GM18909 (cell line): ENCODE data around the gene JARID2.

ENCODE experiments used
- ATAC-seq: cut with Tn5 transposase; IDR thresholded peaks from one replicate; pipeline ENCODE4 v1.9.1; 2021; ENCODE audit warnings: mild to moderate bottlenecking; ENCODE audit not compliant: unreplicated experiment, poor library complexity

JARID2 gene

DNA sequence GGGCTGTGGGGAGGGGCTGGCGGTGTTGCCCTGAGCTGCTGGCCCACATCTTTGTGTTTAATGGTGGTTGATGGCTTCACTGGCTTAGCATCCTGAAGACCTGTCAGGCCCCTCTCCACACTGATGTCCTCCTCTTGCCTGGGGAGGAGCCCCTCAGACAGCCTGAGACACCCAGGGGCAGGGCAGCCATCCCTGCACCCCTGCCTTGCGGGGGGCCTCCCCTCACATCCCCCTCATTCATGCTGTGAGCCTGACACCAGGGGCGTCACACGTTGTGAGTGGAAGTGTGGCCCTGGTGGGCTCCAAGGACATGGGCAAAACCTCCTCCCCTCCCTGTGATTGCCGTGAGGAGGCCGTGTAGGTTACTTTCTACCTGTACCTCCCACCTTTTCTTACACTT is 264.3 kb downstream of the JARID2 start:
- no peak for ATAC-seq

DNA sequence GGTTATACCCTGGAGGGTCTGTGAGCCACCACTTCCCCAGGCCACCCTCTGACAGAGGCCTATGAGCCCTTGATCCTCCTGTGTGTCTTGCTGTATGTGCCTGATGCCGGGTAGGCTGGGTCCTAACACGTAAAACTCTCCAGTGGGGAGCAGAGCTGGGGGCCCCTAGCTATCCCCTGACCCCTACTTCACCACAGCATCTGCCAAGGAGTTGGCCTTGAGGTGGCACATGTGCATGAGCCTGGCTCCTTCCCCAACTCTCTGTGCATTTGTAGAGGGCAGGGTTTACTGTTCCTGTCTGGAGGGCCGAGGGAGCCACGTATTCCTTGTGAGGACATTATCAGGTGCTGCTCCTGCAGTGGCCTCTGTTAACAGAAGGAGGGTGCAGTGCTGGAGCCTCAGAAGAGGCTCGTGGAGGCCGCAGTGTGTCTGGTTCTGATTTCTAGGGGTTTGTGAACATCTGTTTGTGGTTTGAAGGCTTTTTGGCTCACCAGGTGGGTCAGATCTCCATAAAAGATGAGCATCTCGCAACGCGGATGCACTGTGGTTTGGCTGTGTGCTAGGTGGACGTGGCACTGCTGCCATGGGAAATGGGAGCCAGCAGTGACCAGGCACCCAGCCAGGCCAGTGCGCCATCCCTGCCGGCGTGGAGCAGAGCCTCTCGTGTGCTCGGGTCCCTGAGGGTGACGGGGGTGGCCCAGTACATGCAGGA is 264.8 kb downstream of the JARID2 start:
- ATAC-seq: no peak

DNA sequence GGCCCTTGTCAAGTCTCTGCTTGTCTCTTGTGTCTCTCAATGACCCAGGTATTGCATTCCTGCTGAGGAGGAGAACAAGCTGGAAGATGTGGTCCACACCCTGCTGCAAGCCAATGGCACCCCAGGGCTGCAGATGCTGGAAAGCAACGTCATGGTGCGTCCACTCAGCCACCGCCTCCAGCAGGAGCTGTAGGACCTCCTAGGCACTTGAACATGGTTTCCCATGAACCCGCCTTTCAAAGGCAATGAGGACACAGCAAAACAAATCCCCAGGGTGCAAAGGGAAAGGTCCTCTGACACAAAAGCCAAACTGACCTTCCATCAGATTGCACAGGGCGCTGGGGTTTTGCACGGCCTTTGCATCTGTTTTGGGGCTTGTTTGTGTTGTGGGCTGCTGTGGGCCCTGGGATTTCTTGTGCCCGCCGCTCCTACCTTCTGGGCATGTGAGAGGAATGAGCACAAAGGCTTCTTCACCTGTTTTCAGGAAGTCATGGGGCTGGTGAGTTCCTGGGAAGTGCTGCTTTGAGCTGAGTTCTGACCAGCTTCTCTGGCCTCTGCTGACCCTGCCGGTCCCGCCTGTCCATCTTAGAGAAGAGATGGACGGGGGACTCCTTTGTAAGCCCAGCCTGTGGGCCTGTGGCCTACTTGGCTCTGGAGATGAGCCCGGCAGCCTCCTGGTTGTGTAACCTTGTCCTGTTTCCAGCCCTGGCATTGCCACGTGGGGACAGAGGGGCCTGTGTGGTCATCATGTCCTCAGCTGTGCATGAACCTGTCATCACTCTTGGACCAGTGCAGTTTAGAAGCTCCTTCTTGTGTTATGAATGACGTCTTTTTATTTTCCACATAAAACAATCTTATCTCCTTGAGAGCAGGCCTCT is 265.6 kb downstream of the JARID2 start:
- no peak for ATAC-seq

DNA sequence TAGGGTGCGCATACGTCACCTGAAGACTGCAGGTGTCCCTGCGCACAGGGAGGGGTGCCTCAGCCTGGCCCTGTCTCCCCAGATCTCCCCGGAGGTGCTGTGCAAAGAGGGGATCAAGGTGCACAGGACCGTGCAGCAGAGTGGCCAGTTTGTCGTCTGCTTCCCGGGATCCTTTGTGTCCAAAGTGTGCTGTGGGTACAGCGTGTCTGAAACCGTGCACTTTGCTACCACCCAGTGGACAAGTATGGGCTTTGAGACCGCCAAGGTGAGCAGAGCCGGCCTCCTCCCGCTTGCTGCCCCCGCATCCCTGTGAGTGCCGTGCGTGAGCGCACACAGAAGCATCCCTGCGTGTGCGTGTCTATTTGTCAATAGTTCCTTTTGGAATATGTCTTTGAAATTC is 266.3 kb downstream of the JARID2 start:
- ATAC-seq: no peak

DNA sequence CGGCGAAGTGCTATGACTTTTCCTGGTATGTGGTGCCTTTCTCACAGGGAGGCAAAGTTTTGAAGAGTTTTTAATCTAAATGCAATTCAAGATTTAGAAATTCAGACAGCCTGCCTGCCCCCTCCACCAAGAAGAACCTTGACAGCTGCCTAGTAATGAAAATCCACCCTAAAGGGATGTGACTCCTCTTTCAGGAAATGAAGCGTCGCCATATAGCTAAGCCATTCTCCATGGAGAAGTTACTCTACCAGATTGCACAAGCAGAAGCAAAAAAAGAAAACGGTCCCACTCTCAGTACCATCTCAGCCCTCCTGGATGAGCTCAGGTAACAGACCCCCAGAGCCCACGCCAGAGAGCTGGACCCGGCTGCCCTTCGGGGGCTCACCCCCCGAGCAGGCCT is 266.9 kb downstream of the JARID2 start:
- ATAC-seq: no peak

DNA sequence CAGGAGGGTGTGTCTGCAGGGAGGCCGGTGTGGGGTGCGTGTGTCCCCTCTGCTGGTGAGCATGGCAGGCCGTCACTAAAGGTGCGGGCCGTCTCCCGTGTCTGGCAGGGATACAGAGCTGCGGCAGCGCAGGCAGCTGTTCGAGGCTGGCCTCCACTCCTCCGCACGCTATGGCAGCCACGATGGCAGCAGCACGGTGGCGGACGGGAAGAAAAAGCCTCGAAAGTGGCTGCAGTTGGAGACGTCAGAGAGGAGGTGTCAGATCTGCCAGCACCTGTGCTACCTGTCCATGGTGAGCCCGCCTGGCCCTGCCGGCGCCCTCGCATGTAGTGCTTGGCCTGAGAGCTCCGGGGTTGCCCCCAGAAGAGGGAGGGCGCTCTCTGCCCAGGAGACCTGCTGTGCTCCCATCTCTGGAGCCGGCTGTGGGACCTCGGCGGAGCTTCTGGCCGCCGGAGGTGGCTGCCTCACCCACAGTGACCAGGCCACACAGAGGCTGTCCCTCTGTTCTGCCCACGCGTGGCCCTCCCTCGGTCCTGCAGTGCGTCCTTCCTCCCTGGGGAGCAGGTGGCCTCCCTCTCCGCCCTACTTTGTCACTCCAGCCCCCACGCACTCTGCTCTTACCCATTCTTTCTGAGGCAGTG is 267.4 kb downstream of the JARID2 start:
- no peak for ATAC-seq

DNA sequence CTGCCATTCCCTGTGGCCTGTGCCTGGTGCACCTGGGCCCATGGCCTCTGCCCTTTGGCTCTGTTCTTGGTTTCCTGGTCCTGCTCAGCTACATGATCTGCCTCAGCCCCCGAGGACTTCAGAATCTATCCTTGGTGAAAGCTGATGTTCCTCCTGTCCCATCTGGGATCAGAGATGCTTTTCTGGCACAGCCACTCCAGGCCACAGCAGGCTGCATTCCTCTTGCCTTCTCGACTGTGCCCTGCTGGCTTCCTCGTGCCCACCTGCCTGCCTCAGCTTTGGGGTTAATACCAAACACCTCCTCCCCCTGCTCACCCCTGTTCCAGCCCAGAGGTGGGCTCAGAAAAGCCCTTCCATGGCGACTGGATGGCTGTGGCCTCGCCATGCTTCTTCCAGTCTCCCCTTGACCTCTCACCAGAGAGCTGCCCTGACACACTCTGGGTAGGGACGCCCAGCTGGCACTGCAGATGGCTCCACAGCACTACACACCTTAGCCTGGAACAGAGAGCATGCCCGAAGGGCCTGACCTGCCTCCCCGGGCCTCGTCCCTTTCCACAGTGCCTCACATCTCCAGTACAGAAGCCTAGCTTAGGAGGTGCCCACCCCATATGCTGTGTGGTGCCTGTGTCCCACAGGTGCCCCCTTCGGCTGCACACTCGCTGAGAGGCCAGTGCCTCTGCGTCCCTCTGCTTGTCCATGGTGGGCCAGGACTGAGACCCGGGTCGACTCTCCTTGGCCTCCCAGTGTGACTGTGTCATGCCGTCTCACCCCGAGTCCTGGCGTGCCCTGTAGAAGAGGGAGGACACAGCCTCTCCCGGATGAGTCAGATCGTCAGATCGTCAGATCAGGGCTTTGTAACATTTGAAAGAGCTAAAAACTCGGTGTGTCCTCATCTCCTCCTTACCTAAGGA is 268.2 kb downstream of the JARID2 start:
- ATAC-seq: no peak

DNA sequence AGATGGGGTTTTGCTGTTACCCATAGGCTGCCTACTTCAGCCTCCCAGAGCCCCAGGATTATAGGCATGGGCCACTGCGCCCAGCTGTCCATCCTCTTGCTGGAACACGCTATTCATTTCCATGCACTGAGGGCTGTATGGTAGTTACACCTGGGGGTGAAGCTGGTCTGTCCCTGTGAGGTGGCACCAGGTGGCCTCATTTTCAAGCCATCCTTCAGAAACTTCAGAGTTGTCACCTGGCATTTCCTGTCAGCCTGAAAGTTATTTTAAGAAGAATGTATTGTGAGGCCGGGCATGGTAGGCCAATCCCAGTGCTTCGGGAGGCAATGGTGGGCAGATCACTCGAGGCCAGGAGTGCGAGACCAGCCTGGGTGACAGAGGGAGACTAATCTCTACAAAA is 269.4 kb downstream of the JARID2 start:
- no peak for ATAC-seq

DNA sequence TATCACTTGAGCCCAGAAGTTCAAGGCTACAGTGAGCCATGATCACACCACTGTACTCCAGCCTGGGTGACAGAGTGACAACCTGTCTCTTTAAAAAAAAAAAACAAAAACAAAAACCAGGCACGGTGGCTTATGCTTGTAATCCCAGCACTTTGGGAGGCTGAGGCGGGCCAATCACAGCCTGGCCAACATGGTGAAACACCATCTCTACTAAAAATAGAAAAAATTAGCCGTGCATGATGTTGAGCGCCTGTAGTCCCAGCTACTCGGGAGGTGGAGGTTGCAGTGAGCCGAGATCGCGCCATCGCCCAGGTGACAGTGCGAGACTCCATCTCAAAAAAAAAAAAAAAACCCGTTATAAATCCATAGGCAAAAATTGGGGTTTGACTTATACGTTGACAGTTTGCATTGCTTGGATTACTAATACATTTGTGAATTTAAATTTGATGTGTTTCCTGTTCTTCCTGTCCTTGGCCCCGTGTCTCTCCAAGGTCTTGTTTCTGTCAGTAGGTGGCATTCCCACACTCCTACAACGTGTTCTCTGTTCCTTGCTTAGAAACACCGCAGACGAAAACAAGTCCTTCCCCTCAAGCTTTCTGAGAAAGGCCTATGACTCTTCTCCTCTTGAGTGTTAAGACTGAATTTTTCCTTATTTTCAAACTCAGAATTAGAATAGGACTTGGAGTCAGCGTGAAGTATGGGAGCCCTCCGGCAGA is 269.9 kb downstream of the JARID2 start:
- ATAC-seq: no peak

DNA sequence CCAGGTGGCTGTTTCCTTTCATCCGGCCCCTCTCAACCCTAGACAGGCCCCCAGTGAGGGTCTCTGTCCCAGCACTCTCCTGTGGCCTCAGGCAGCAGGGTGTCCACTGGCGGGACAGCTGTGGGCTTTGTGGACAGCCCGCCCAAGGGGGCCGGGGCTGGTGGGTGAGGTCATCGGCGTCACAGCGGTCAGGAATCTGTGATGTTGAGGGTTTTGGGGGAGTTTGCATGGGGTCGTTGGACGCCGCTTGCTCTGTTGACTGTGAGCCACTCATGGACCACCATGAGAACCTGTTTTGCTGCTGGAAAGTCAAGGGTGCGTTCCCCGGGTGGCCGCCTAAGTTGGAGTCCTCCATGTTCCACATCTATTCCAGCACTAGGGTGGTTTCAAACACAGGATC is 270.5 kb downstream of the JARID2 start:
- ATAC-seq: no peak

DNA sequence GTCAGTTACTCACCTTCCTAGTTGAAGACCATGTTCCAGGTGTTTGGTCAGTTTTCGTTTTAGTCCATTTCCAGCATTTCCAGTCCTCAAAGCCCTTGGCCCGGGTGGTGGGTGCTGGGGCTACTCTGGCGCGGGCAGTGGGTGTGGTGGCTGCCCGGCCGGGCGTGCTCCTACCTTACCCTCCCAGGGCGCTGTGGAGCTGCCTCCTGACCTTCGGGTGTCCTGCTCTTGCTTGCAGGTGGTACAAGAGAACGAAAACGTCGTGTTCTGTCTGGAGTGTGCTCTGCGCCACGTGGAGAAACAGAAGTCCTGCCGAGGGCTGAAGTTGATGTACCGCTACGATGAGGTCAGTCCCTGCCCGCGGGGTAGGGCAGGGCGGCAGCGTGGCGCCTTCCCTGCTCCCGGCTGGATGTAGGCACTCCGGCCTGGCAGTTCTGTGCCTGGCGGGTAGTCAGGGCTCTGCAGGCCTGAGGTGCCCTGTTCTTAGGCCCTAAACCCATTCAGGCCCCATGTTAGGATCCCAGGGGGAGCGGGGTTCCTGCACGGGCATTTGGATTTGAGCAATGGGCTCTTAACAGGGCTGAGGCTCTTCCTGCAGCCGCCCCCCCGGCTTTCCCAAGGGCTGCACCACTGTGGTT is 271.2 kb downstream of the JARID2 start:
- ATAC-seq: no peak

DNA sequence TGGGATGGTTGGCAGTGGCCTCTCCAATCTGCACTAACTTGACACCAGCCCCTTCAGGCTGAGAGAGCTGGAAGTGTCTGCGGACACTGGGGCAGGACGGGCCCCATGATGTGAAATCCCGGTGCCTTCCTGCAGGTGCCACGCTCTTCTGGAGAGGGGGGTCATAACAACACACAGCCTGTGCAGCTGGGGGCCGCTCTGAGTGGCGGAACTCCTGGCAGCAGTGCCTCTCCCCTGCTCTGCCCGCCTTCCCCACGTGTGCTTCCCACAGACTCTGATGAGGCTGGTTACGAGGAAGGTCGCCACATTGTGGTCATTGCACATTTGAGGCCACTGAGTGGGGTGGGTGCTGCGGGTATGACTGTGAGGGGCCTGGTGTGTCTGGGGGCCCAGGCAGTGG is 271.7 kb downstream of the JARID2 start:
- no peak for ATAC-seq

DNA sequence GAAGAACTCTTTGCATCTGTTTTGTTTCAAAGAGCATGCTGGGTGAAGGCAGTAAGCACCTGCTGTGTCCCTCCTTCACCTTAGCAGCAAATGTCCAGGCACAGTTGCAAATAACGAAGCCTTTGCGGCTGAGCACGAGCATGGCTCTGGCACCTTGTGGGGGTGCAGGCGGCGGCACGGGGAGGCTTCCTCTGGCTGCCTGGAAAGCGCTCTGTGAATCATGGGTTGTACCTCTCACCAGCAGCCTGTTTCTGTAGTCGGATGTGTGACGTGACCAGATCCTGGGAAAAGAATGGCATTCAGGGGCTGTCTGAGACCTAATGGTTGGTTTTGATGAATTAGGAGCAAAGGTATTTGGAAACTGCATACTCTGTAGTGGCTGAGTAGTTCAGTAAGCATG is 272.2 kb downstream of the JARID2 start:
- no peak for ATAC-seq

DNA sequence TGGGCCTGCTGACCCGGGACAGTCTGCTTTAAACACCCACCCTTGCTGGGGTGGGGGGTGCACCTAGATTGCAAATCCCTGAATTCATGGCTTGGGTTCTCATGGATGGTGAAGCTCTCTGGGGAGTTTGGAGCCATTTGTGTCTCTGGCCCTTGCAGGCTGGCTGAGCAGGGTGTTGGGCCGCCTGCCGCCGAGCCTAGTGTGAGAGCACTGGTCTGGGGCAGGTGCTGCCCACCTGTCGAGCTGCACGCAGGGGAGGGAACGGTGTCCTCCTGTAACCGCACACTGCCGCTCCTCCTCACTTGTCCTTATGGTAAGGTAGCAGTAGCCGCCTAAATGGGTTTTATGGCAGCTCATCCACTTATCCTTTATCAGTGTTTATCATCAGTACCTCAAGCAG is 273.0 kb downstream of the JARID2 start:
- ATAC-seq: no peak

DNA sequence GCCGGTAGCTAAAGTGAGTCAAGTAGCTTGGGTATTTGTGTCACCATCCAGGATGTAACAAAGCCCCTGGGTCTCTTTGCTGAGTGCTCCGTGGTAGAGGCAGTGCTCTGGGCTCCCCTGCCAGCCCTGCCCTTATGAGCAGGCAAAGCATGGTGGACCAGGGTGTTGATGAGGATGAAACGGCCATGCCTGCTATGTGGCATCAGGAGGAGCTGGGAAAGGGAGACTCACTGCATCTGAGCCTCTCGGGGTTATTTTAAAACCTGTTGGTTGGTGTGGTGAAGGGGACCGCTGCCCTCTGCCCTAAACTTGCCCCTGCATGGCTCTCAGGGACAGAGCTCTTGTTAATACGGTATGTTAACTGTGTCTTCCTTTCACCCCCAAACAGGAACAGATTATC is 273.8 kb downstream of the JARID2 start:
- ATAC-seq: no peak

DNA sequence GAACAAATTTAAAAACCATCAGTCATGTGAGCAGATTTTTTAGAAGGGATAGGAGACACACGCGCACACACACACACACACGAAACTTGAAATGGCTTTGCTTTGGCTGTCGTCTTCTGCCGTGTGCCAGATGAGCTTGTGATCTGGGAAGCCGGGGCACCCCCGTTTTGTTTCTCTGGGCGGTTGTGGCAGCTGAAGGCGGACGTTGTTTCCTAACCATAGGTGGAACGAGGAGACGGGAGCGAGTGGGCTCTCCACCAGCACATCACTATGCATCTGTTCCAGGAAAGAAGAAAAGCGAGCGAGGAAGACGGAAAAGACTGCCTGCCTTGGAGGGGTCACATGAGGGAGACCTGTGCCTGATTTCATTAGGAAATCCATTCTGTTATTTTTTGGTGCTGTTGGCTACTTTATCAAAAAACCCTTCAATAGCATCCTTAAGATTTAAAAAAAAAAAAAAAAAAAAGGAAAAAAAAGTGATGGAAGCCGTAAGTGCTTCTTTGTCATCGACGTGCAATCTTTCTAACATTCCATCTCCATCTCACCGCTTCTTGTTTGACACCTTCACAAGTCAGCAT is 274.8 kb downstream of the JARID2 start:
- ATAC-seq: no peak

DNA sequence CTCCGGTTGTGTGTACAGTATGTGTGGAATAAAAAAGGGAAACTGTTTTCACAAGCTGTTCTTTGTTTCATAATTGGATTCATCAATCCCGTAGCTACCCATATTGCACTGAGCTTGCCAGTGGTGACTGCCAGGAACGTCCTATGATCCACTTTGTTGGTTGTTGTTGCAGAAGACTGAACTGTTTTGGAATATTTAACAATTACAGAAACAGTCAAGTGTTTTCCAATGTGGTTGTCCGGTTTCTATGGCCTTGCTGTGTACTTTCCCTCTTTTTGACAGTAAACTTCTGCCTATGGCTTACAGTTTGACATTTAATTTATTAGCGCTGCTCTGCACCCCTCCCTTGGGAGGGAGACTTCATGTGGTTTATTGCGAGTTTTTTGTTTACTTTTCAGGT is 275.7 kb downstream of the JARID2 start:
- no peak for ATAC-seq

DNA sequence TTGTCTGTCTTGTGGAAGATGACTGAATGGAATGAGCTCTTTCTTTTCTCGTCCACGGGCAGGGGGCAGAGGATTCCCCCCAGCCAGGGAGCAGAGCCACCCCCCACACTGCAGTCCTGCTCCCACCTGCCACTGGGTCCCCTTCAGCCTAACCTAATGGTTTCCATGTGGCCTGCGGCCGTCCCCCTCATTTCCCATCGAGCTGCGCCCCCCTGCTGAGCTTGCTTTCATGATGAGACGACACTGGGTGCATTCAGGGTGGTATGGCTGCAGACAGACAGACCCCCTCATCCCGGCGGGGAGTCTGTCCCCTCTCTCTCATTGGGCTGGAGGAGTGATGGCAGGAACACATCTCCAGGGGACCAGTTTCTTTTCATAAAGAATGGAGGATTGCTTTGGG is 276.2 kb downstream of the JARID2 start:
- ATAC-seq: no peak

DNA sequence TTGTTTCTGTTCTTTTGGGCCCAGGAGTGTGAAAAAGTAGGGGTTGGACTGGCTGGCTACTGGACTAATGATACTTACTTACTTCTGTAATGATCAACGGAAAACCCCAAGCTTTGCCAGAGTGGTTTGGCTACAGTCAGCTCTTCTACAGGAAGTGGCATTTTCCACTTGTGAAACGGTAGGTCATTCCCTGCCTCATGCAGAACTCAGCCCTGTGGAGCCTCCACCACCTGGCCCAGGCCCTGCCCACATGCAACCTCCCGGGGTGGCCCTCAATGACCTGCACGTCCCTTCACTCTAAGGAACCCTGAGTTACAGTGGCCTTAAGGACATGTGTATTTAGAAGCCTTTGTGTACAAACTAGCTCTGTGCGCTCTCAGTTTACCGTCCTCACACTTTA is 276.6 kb downstream of the JARID2 start:
- ATAC-seq: no peak
